Islet of Langerhans (tissue), 1 donor: ENCODE data around the gene STS.

Experiments used
- FAIRE-seq: peaks from one replicate; lab custom pipeline; 2011; peaks lifted over from hg19 to GRCh38; lab: Jason Lieb, UNC

STS gene

GRCh38 chrX:7179446-7179845, 31.9 kb downstream of the STS start:
- no peak for FAIRE-seq

- FAIRE-seq = no peak
Observed at GRCh38 chrX:7184816-7185215, 37.3 kb downstream of the STS start.

GRCh38 chrX:7188672-7189071, 41.2 kb downstream of the STS start:
- FAIRE-seq = no peak

- no peak for FAIRE-seq
Observed at GRCh38 chrX:7190157-7190556, 42.6 kb downstream of the STS start.

DNA sequence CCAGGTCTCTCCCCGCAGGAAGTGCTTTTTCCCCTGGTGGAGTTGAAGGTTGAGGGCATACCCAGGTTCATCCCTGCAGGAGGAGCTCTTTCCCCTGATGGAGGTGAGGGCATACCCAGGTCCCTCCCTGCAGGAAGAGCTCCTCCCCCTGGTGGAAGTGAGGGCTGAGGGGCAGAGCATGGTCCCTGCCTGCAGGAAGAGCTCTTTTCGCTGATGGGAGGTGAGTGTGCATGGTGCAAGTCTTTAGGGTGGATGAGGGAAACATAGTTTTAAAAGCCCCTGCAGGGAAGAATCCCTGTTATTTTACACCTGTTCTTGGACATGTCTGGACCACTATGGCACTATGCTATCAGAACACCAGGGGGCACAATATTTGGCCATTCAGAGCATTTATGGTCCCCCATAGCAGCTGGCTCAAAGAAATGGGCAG, 44.2 kb downstream of the STS start:
- no peak for FAIRE-seq

- FAIRE-seq = no peak
Observed at GRCh38 chrX:7192871-7193270, 45.4 kb downstream of the STS start.

GRCh38 chrX:7194606-7195005, 47.1 kb downstream of the STS start:
- FAIRE-seq = no peak
